Right forelimb (tissue), 1 donor: ENCODE results near the gene CUL9.
"Not testable (repeated sequence)": the region's sequence is repeated elsewhere in the genome, so short reads cannot be mapped to it uniquely, and the experiment has no call there.

Experiments used
- DNase-seq: peaks from one replicate; pipeline ENCODE4 v3.0.0-alpha.2; 2018

CUL9 gene

DNA sequence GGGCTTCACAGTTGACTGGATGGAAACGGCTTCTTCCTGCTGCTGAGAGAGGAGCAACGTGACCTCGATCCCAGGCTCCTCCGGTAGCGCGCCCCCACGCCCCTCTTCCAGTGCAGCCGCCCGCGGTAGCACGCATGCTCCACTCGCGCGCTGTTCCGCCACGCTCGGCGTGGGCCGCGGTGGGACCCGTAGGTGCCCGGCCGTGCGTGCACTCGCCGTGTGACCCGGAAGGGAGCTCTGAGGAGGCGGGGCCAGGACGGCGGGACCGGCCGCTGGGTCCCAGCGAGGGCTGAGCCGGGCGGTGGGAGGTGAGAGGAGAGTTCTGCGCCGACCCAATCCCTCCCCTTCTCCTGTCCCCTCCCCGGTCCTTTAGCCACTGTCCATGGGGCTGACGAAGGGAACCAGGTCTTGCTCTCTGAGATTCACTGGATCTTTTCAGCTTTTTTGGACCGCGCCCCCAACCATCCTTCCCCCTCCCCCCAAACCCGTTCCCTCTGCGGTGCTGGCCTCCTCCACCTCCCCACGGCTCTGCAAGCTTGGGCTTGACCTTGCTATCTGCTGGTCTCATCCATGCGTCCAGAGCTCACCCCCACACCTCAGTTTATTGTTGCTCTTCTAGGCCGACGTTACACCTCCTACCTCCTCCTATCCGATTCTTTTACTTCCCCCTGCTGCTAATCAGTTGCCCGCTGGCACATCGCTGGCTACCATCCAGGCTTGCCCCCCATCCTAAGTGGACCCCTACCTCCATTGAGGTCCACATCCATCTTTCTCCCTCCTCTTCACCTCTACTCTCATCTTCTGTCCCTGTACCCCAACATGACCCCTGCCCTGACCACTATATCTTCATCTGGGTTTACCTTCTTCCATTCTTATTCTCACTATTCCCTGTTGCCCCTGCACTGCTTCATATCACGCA is at the start of gene CUL9:
TSS of gene CUL9 (plus strand) at position 255 of the 919 bp plus-strand sequence. CDS start 2,115 bp downstream, outside the sequence.
- peak; percentile 90 for DNase-seq

GRCh38 chr6:43138267-43138666 is 43.7 kb upstream of the CUL9 start:
- no peak for DNase-seq

DNA sequence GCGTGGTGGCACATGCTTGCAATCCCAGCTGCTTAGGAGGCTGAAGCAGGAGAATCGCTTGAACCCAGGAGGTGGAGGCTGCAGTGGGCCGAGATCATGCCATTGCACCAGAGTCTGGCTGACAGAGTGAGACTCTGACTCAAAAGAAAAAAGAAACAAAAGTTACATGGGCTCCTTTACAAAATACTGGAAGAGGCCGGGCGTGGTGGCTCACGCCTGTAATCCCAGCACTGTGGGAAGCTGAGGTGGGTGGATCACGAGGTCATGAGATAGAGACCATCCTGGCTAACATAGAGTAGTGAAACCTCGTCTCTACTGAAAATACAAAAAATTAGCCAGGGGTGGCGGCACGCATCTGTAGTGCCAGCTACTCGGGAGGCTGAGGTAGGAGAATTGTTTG is 42.0 kb upstream of the CUL9 start:
- DNase-seq = not testable (repeated sequence)

- DNase-seq = no peak
Observed at GRCh38 chr6:43141644-43142043, 40.4 kb upstream of the CUL9 start.

- DNase-seq = no peak
Observed at GRCh38 chr6:43142101-43142500, 39.9 kb upstream of the CUL9 start.

GRCh38 chr6:43143235-43144128 is 38.5 kb upstream of the CUL9 start:
- DNase-seq = peak; percentile 96

DNA sequence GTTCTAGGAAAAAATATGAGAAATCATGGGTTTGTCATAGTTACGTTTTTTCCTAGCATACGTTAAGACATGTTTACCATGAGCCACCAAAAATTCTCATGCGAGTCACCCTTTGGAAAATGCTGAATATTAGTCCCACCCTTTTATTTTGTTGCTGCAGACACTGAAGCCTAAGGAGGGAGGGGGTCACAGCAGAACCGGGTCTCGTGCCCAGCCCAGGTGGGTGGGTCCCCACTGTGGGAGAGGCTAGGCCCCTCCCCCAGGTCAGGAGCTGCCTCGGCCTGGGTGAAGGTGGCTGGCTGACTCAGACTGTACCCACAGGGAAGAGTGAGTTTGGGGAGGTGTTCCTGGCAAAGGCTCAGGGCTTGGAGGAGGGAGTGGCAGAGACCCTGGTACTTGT is 37.1 kb upstream of the CUL9 start:
- no peak for DNase-seq

DNA sequence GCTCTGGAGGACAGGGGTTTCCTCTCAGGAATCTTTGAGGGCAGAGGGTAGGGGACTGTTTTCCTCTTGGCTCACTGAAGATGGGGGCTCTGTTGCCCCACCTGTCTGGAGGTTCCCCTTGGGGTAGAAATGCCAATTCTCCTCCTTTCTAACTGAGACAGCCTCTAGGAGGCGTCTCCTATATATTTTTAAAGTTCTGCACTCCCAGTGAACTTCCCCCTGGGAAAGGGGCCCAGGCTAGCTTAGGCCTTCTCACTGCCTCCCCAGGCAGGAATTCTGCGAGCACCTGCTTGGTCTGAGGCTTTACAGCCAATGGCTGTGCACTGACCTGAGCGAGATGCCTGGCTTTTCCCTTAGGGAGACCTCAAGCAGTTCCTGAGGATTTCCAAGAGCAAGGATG is 35.7 kb upstream of the CUL9 start:
- DNase-seq = no peak

DNA sequence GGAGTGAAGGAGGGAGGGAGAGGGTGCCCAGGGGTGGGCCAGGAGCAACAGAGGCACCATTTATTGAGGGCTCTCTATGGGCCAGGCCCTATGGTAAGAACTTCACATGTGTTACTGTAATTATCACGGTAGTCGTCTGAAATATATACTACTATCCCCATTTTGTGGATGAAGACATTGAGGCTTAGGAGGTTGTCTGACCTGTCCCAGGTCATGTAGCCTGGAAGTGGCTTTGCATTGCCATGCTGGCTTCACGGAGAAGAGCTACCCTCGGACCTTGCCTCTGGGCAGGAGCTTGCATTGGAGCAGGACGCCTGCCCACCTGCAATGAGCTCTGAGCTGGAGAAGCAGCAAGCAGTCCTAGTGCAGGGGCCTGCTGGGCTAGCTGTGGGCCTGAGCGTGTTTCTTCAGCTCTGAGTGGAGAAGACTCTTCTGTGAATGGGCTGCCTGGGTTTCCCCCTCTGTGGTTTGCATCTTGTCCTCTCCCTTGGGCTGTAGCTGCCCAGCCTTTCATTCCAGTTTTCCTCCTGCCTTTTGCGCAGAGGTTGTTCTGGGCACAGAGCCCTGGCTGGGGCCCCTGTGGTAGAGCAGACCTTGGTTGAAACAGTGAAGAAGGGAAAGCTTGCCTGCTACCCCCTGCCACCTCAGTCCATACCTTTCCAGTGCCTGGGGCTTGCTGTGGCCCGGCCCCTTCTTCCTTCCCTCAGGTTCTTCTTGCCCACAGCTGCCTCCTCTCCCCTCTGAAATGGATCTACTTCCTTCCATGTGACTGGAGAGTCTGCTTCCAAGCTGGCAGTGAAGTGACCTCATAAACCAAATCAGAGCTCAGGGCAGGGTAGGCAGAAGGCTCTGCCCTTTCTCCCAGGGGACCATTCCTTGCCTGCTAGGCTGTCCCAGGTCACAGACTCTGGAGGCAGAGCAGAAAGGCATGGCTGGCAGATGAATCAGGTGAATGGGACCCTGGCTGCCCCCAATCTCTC is 35.0 kb upstream of the CUL9 start:
- DNase-seq = no peak

GRCh38 chr6:43147691-43148477 is 34.1 kb upstream of the CUL9 start:
- DNase-seq = no peak

DNA sequence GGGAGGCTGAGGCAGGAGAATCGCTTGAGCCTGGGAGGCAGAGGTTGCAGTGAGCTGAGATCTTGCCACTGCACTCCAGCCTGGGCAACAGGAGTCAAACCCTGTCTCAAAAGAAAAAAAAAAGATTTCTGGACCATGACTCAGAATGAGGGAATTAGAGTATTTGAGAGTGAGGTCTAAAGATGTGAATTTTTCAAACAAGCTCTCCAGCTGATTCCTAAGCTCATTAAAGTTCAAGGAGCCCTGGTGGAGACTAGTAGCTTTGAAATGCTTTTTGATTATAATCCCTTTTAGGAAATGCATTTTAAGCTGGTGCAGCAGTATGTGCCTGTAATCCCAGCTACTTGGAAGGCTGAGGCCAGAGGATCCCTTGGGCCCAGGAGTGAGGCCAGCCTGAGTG is 32.7 kb upstream of the CUL9 start:
- DNase-seq = no peak

- DNase-seq = no peak
Observed at GRCh38 chr6:43150051-43150751, 31.8 kb upstream of the CUL9 start.

- no peak for DNase-seq
Observed at GRCh38 chr6:43159599-43159998, 22.4 kb upstream of the CUL9 start.

DNA sequence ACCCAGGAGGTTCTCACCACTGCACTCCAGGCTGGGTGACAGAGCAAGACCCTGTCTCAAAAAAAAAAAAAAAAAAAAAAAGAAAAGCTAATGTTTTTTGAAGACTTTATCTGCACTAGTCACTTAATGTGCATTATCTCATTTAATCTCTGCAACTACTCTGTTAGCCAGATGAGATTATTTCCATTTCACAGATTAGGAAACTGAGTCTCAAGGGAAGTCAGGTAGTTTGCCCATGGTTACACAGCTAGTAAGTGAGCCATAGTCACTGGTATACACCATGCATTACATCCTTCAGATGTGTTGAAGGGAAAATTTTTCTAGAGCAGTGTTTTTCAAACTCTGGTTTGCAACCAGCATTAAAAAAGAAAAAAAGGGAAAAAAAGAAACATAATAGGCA is 18.1 kb upstream of the CUL9 start:
- no peak for DNase-seq

GRCh38 chr6:43170417-43170930 is 11.5 kb upstream of the CUL9 start:
- DNase-seq = peak; percentile 90

DNA sequence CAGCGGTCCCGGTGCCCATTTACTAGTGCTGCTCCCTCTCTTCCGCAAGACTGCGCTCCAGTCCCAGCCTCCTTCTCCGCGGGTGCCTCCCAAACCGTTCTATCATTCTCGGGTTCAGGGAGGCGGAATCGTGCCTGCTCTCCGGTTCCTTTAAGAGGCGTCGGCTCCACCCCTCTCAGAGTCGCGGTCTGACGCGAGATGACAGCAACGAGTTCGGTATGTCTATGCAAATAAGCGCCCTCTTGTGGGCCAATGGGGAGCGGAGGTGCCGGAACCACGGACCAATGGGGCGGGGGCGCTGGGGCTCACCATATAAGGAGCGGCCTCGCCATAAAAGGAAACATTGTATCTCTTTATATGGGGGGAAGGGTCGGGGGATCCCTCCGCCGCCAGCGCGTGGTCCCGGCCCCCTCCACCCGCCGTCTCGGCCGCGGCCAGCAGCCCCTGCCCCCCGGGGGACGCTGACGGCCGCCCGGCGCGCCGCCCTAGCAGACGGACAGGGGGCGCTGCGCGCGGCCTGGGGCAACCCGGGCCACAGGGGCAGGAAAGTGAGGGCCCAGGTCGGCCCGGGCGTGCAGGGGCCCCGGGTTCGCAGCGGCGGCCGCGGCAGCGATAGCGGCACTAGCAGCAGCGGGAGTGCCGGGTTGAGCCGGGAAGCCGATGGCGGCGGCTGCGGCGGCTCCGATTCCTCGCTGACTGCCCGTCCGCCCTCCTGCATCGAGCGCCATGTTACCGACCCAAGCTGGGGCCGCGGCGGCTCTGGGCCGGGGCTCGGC is 10.9 kb upstream of the CUL9 start, which contains the start of gene SRF:
TSS of gene SRF (plus strand) at position 339 of the 776 bp plus-strand sequence. CDS start at position 727, 388 bp downstream.
- DNase-seq = peak; percentile 99

DNA sequence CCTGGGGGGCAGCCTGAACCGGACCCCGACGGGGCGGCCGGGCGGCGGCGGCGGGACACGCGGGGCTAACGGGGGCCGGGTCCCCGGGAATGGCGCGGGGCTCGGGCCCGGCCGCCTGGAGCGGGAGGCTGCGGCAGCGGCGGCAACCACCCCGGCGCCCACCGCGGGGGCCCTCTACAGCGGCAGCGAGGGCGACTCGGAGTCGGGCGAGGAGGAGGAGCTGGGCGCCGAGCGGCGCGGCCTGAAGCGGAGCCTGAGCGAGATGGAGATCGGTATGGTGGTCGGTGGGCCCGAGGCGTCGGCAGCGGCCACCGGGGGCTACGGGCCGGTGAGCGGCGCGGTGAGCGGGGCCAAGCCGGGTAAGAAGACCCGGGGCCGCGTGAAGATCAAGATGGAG is 10.3 kb upstream of the CUL9 start:
- DNase-seq = peak; percentile 76

DNA sequence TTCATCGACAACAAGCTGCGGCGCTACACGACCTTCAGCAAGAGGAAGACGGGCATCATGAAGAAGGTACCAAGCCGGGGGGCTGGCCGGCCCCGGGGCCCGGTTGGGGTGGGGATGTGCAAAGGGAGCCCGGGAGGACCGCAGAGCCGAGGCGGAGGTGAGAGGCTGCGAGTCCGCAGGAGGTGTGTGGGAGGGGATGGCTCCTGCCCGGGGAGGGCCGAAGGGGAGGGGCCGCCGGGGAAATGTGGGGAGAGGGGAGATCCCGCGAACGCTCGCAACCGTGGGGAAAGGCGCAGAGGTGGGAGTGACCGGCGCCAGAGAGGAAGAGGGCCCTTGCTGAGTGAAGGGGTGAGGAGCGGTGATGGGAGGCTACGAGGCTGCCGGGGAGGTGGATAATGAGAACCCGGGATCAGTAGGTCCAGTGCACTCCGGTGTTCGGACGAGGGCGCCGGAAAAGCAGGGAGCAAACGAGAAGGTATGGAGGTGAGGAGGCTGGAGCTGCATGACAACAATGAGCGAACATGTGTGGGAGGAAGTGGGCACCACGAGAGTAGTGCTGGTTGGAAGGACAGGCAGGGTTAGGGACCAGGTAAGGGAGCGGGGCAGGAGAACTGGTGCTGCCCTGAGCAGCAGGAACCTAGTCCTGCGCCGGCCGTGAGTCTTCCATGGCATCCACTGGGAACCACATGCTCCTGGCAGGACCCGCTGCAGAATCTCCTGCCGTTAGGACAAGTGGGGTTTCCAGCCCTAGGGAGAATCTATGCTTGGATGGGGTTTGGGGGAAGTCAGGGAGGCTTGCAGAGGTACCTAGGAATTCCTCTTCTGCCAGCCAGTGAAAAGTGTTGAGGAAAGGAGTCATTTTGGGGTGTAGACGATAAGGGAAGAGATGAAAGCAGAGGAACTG is 9.6 kb upstream of the CUL9 start:
- peak; percentile 58 for DNase-seq
